Ishikawa (cell line): ENCODE results near the gene COG4.

ENCODE experiments used
- CEBPB ChIP-seq: IDR thresholded peaks from 2 replicates; pipeline ENCODE4 v1.6.1; 2012
- CREB1 ChIP-seq: IDR thresholded peaks from 2 replicates; pipeline ENCODE4 v1.6.1; 2012; ENCODE audit warnings: low read depth
- EGR1 ChIP-seq: IDR thresholded peaks from 2 replicates; pipeline ENCODE4 v1.6.1; 2012
- EP300 ChIP-seq: IDR thresholded peaks from 2 replicates; pipeline ENCODE4 v1.6.1; 2012; ENCODE audit warnings: borderline replicate concordance
- FOXM1 ChIP-seq: IDR thresholded peaks from 2 replicates; pipeline ENCODE4 v1.6.1; 2012; ENCODE audit warnings: low read depth, borderline replicate concordance
- NFIC ChIP-seq: IDR thresholded peaks from 2 replicates; pipeline ENCODE4 v1.6.1; 2012
- RAD21 ChIP-seq: IDR thresholded peaks from 2 replicates; pipeline ENCODE4 v1.6.1; 2012; ENCODE audit warnings: low read depth
- TAF1 ChIP-seq: IDR thresholded peaks from 2 replicates; pipeline ENCODE4 v1.6.1; 2012; ENCODE audit warnings: low read depth, mild to moderate bottlenecking
- TCF12 ChIP-seq: IDR thresholded peaks from 2 replicates; pipeline ENCODE4 v1.6.1; 2012; ENCODE audit warnings: low read depth
- ZBTB7A ChIP-seq: IDR thresholded peaks from 2 replicates; pipeline ENCODE4 v1.6.1; 2012; ENCODE audit warnings: low read depth
- TF ChIP-seq, protein P1 (sequence below): IDR thresholded peaks from 2 replicates; pipeline ENCODE4 v1.6.1; 2012; ENCODE audit warnings: low read depth, mild to moderate bottlenecking
- TF ChIP-seq, protein P2 (sequence below): IDR thresholded peaks from 2 replicates; pipeline ENCODE4 v1.6.1; 2012

GRCh38 chr16:70433458-70434103, 89.8 kb downstream of the COG4 start:
- TF ChIP-seq CEBPB (no peak), TCF12 (no peak), RAD21 (no peak), TAF1 (no peak), EGR1 (no peak), FOXM1 (no peak), NFIC (no peak), EP300 (no peak), ZBTB7A (no peak), CREB1 (no peak)
- TF ChIP-seq, protein P1, sequence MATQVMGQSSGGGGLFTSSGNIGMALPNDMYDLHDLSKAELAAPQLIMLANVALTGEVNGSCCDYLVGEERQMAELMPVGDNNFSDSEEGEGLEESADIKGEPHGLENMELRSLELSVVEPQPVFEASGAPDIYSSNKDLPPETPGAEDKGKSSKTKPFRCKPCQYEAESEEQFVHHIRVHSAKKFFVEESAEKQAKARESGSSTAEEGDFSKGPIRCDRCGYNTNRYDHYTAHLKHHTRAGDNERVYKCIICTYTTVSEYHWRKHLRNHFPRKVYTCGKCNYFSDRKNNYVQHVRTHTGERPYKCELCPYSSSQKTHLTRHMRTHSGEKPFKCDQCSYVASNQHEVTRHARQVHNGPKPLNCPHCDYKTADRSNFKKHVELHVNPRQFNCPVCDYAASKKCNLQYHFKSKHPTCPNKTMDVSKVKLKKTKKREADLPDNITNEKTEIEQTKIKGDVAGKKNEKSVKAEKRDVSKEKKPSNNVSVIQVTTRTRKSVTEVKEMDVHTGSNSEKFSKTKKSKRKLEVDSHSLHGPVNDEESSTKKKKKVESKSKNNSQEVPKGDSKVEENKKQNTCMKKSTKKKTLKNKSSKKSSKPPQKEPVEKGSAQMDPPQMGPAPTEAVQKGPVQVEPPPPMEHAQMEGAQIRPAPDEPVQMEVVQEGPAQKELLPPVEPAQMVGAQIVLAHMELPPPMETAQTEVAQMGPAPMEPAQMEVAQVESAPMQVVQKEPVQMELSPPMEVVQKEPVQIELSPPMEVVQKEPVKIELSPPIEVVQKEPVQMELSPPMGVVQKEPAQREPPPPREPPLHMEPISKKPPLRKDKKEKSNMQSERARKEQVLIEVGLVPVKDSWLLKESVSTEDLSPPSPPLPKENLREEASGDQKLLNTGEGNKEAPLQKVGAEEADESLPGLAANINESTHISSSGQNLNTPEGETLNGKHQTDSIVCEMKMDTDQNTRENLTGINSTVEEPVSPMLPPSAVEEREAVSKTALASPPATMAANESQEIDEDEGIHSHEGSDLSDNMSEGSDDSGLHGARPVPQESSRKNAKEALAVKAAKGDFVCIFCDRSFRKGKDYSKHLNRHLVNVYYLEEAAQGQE = no peak
- TF ChIP-seq, protein P2, sequence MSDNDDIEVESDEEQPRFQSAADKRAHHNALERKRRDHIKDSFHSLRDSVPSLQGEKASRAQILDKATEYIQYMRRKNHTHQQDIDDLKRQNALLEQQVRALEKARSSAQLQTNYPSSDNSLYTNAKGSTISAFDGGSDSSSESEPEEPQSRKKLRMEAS = no peak
